Stimulated activated CD4-positive, alpha-beta T cell treated with anti-CD3 and anti-CD28 coated beads, Interleukin-15, amount 100 ng/mL, for 48 hours (primary cell): Measurements from ENCODE around the gene BBLN.

Experiments
- DNase-seq, 2 donors: peaks; one replicate each; pipeline ENCODE4 v3.0.0-alpha.2; 2020; ENCODE audit warnings: low read depth in 2 of 2

Gene BBLN

DNA sequence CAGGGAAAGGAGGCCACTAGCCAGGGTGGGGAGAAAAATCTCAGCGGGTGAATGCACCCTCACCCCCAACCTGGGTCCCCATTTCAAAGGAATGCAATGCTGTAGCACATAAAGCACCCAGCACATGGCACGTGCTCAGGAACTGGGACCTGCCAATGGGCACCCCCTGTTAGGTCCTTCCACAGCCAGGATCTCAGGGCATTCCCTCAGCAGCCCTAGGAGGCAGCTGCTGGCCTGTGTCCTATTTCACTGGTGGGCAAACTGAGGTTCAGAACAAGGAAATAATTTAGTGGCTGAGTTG, 51.9 kb downstream of the BBLN start:
- DNase-seq, result no peak
